MG63 (cell line): ENCODE data around the gene KHDC4. TPM values are rescaled to one million over a fixed set of nuclear protein-coding genes. Genes with fewer than 3 reads are reported as not detected.

Source experiments
- DNase-seq: peaks from one replicate; pipeline ENCODE4 v3.0.0-alpha.2; 2020
- H3K27me3 ChIP-seq: fragments of 250-450 bp; sonication (Bioruptor Pico); 2 replicates; pipeline ENCODE4 v1.5.1; 2020; ENCODE audit warnings: mild to moderate bottlenecking, moderate library complexity
- H3K36me3 ChIP-seq: fragments of 250-450 bp; sonication (Bioruptor Pico); 2 replicates; pipeline ENCODE4 v1.5.1; 2020; ENCODE audit warnings: mild to moderate bottlenecking, moderate library complexity
- H3K4me3 ChIP-seq: fragments of 250-450 bp; sonication (Bioruptor Pico); 2 replicates; pipeline ENCODE4 v1.5.1; 2020; ENCODE audit warnings: mild to moderate bottlenecking, moderate library complexity
- H3K9me3 ChIP-seq: fragments of 250-450 bp; sonication (Bioruptor Pico); 2 replicates; pipeline ENCODE4 v1.5.1; 2020; ENCODE audit warnings: mild to moderate bottlenecking, moderate library complexity
- total RNA-seq: library from RNA; depleted of rRNA; stranded (reverse); fragments of >200 nt; shearing (Covaris generic); gene quantifications from 2 replicates; pipeline ENCODE4 v1.2.3, GENCODE V29; 2014; ENCODE audit warnings: low replicate concordance; rRNA removed

Gene KHDC4
- 26.0 and 32.1 TPM in 2 replicates for total RNA-seq

- no peaks in the 10 kb centered on the region for H3K9me3 ChIP-seq
- no peaks in the 10 kb centered on the region for H3K27me3 ChIP-seq
- peak; percentile 97 for DNase-seq
These were observed at the start of gene KHDC4 for GRCh38 chr1:155934097-155934935. KHDC4 (minus strand) TSS chr1:155934413; CDS start chr1:155934373, 40 bp downstream.

GRCh38 chr1:155983191-155984024 is 49.2 kb upstream of the KHDC4 start:
- peak; percentile 99 for DNase-seq
- Histone ChIP-seq H3K4me3 (peak overlapping the region; percentile 94), H3K9me3 (no peaks in the 10 kb centered on the region), H3K36me3 (peaks cover 43% of the 10 kb centered on the region), H3K27me3 (no peaks in the 10 kb centered on the region)

More at GRCh38 chr1:155934097-155934935, at the start of gene KHDC4:
- H3K4me3 ChIP-seq: peak within 1 kb of the TSS; percentile 91
- peaks cover 47% of the 10 kb centered on the region for H3K36me3 ChIP-seq

- H3K27me3 ChIP-seq: no peaks in the 10 kb centered on the region
- no peaks in the 10 kb centered on the region for H3K9me3 ChIP-seq
- DNase-seq: no peak
- peak overlapping the region; percentile 94 for H3K4me3 ChIP-seq
- H3K36me3 ChIP-seq: peaks cover 54% of the 10 kb centered on the region
These were observed 47.9 kb upstream of the KHDC4 start for GRCh38 chr1:155982106-155982505.

GRCh38 chr1:155981266-155982088 is 47.3 kb upstream of the KHDC4 start:
- DNase-seq: peak; percentile 72
- H3K9me3 ChIP-seq: no peaks in the 10 kb centered on the region
- peak overlapping the region; percentile 94 for H3K4me3 ChIP-seq
- peaks cover 60% of the 10 kb centered on the region for H3K36me3 ChIP-seq
- H3K27me3 ChIP-seq: no peaks in the 10 kb centered on the region

GRCh38 chr1:155979597-155980343 is 45.6 kb upstream of the KHDC4 start:
- H3K36me3 ChIP-seq: peaks cover 77% of the 10 kb centered on the region
- peak; percentile 53 for DNase-seq
- H3K27me3 ChIP-seq: no peaks in the 10 kb centered on the region
- no peaks in the 10 kb centered on the region for H3K9me3 ChIP-seq
- peak overlapping the region; percentile 94 for H3K4me3 ChIP-seq

GRCh38 chr1:155978973-155979429 is 44.8 kb upstream of the KHDC4 start:
- H3K36me3 ChIP-seq: peaks cover 84% of the 10 kb centered on the region
- peak; percentile 72 for DNase-seq
- peak overlapping the region; percentile 94 for H3K4me3 ChIP-seq
- no peaks in the 10 kb centered on the region for H3K9me3 ChIP-seq
- no peaks in the 10 kb centered on the region for H3K27me3 ChIP-seq

- H3K9me3 ChIP-seq: no peaks in the 10 kb centered on the region
- DNase-seq: peak; percentile 93
- peak within 1 kb of the TSS; percentile 94 for H3K4me3 ChIP-seq
- peaks cover 89% of the 10 kb centered on the region for H3K36me3 ChIP-seq
- no peaks in the 10 kb centered on the region for H3K27me3 ChIP-seq
These were observed 44.2 kb upstream of the KHDC4 start, which contains the start of gene ARHGEF2 for GRCh38 chr1:155978325-155978972. ARHGEF2 (minus strand) TSS chr1:155978547; CDS start chr1:155978427, 120 bp downstream.

- Histone ChIP-seq H3K36me3 (peaks cover 92% of the 10 kb centered on the region), H3K27me3 (no peaks in the 10 kb centered on the region), H3K4me3 (peak overlapping the region; percentile 94), H3K9me3 (no peaks in the 10 kb centered on the region)
- peak; percentile 54 for DNase-seq
These were observed 43.6 kb upstream of the KHDC4 start for GRCh38 chr1:155977690-155978324.

GRCh38 chr1:155976913-155977689 is 42.9 kb upstream of the KHDC4 start:
- H3K9me3 ChIP-seq: no peaks in the 10 kb centered on the region
- peaks cover 92% of the 10 kb centered on the region for H3K36me3 ChIP-seq
- no peaks in the 10 kb centered on the region for H3K27me3 ChIP-seq
- no peak for DNase-seq
- H3K4me3 ChIP-seq: peak overlapping the region; percentile 94

GRCh38 chr1:155976062-155976912 is 42.1 kb upstream of the KHDC4 start:
- H3K36me3 ChIP-seq: peaks cover 88% of the 10 kb centered on the region
- H3K4me3 ChIP-seq: peak overlapping the region; percentile 94
- peak; percentile 90 for DNase-seq
- H3K9me3 ChIP-seq: no peaks in the 10 kb centered on the region
- no peaks in the 10 kb centered on the region for H3K27me3 ChIP-seq

GRCh38 chr1:155975375-155976061 is 41.3 kb upstream of the KHDC4 start:
- peaks cover 88% of the 10 kb centered on the region for H3K36me3 ChIP-seq
- peak overlapping the region; percentile 94 for H3K4me3 ChIP-seq
- H3K27me3 ChIP-seq: no peaks in the 10 kb centered on the region
- no peaks in the 10 kb centered on the region for H3K9me3 ChIP-seq
- DNase-seq: no peak

GRCh38 chr1:155974208-155975115 is 40.2 kb upstream of the KHDC4 start:
- no peak overlapping the region for H3K4me3 ChIP-seq
- peaks cover 88% of the 10 kb centered on the region for H3K36me3 ChIP-seq
- no peaks in the 10 kb centered on the region for H3K9me3 ChIP-seq
- DNase-seq: peak; percentile 43
- no peaks in the 10 kb centered on the region for H3K27me3 ChIP-seq
